H9 (cell line): Measurements from ENCODE around the gene MTRF1. TPM values are rescaled to one million over a fixed set of nuclear protein-coding genes. Genes with fewer than 3 reads are reported as not detected.

Source experiments
- DNase-seq: peaks from one replicate; pipeline ENCODE4 v3.0.0-alpha.2; 2017
- H2AFZ ChIP-seq: one replicate; pipeline ENCODE4 v1.6.1; 2013; ENCODE audit warnings: mild to moderate bottlenecking, low read length, control low read depth, moderate library complexity
- H2AK5ac ChIP-seq: 2 replicates; pipeline ENCODE4 v1.6.1; 2013; ENCODE audit warnings: low read length, control low read depth, mixed read lengths; ENCODE audit not compliant: insufficient read length
- H2BK120ac ChIP-seq: one replicate; pipeline ENCODE4 v1.6.1; 2013; ENCODE audit warnings: low read depth, mild to moderate bottlenecking, low read length, control low read depth, inconsistent platforms; ENCODE audit not compliant: poor library complexity, severe bottlenecking
- H2BK12ac ChIP-seq: 2 replicates; pipeline ENCODE4 v1.6.1; 2013; ENCODE audit warnings: low read length, control low read depth, mixed read lengths, low read depth; ENCODE audit not compliant: insufficient read length
- H2BK15ac ChIP-seq: 2 replicates; pipeline ENCODE4 v1.6.1; 2013; ENCODE audit warnings: low read depth, low read length, control low read depth
- H2BK20ac ChIP-seq: one replicate; pipeline ENCODE4 v1.6.1; 2013; ENCODE audit warnings: low read depth, mild to moderate bottlenecking, low read length, control low read depth, inconsistent platforms; ENCODE audit not compliant: poor library complexity, severe bottlenecking
- H2BK5ac ChIP-seq: 2 replicates; pipeline ENCODE4 v1.6.1; 2013; ENCODE audit warnings: low read length, control low read depth, mixed read lengths; ENCODE audit not compliant: insufficient read length
- H3K14ac ChIP-seq: 2 replicates; pipeline ENCODE4 v1.6.1; 2013; ENCODE audit warnings: low read length, control low read depth; ENCODE audit not compliant: insufficient read depth
- H3K18ac ChIP-seq: 2 replicates; pipeline ENCODE4 v1.6.1; 2013; ENCODE audit warnings: low read depth, mild to moderate bottlenecking, mixed read lengths, low read length, control low read depth; ENCODE audit not compliant: insufficient read length
- H3K23ac ChIP-seq: 2 replicates; pipeline ENCODE4 v1.6.1; 2013; ENCODE audit warnings: low read length, control low read depth, mixed read lengths, low read depth; ENCODE audit not compliant: insufficient read length
- H3K23me2 ChIP-seq: 2 replicates; pipeline ENCODE4 v1.6.1; 2013; ENCODE audit warnings: low read depth, mild to moderate bottlenecking, mixed read lengths, low read length, control low read depth; ENCODE audit not compliant: insufficient read length, poor library complexity, severe bottlenecking
- H3K27ac ChIP-seq: 2 replicates; pipeline ENCODE4 v1.5.1; 2013; ENCODE audit warnings: low read length, control low read depth, mixed read lengths, low read depth; ENCODE audit not compliant: insufficient read length
- H3K27me3 ChIP-seq: 2 replicates; pipeline ENCODE4 v1.6.1; 2013; ENCODE audit warnings: low read length, control low read depth, inconsistent platforms; ENCODE audit not compliant: insufficient read depth
- H3K4ac ChIP-seq: 2 replicates; pipeline ENCODE4 v1.6.1; 2013; ENCODE audit warnings: low read depth, mild to moderate bottlenecking, control low read depth, inconsistent platforms, low read length, moderate library complexity
- H3K4me1 ChIP-seq: 2 replicates; pipeline ENCODE4 v1.6.1; 2013; ENCODE audit warnings: low read length, control low read depth, inconsistent platforms; ENCODE audit not compliant: insufficient read depth
- H3K4me2 ChIP-seq: 2 replicates; pipeline ENCODE4 v1.6.1; 2013; ENCODE audit warnings: low read length, control low read depth, mixed read lengths; ENCODE audit not compliant: insufficient read length, insufficient read depth
- H3K56ac ChIP-seq: 2 replicates; pipeline ENCODE4 v1.6.1; 2013; ENCODE audit warnings: low read depth, mild to moderate bottlenecking, mixed read lengths, low read length, control low read depth; ENCODE audit not compliant: insufficient read length
- H3K79me1 ChIP-seq: 2 replicates; pipeline ENCODE4 v1.6.1; 2013; ENCODE audit warnings: low read depth, mild to moderate bottlenecking, moderate library complexity, low read length, control low read depth, inconsistent platforms; ENCODE audit not compliant: insufficient read depth, poor library complexity, severe bottlenecking
- H3K79me2 ChIP-seq: 2 replicates; pipeline ENCODE4 v1.6.1; 2013; ENCODE audit warnings: low read length, control low read depth, inconsistent platforms; ENCODE audit not compliant: insufficient read depth
- H3K9ac ChIP-seq: 2 replicates; pipeline ENCODE4 v1.6.1; 2013; ENCODE audit warnings: low read length, control low read depth, mixed read lengths; ENCODE audit not compliant: insufficient read length; ENCODE audit errors: extremely low read depth
- H3K9me3 ChIP-seq: one replicate; pipeline ENCODE4 v1.6.1; 2013; ENCODE audit warnings: low read depth, low read length, inconsistent platforms; ENCODE audit not compliant: control insufficient read depth
- H3T11ph ChIP-seq: one replicate; pipeline ENCODE4 v1.6.1; 2013; ENCODE audit warnings: mild to moderate bottlenecking, low read length, control low read depth, inconsistent platforms
- H4K20me1 ChIP-seq: one replicate; pipeline ENCODE4 v1.6.1; 2013; ENCODE audit not compliant: control insufficient read depth, insufficient read length, insufficient read depth
- H4K5ac ChIP-seq: 2 replicates; pipeline ENCODE4 v1.6.1; 2013; ENCODE audit warnings: low read depth, mild to moderate bottlenecking, mixed read lengths, low read length, control low read depth; ENCODE audit not compliant: insufficient read length
- H4K8ac ChIP-seq: replicated peaks from 2 replicates; pipeline ENCODE4 v1.6.1; 2013; ENCODE audit warnings: low read length, control low read depth, mixed read lengths, low read depth; ENCODE audit not compliant: insufficient read length
- H4K91ac ChIP-seq: 2 replicates; pipeline ENCODE4 v1.6.1; 2013; ENCODE audit warnings: low read depth, mild to moderate bottlenecking, moderate library complexity, mixed read lengths, low read length, control low read depth; ENCODE audit not compliant: insufficient read length
- H3K27ac Mint-ChIP-seq, 3 experiments: 2 replicates in 2 of 3; 3 replicates in 1 of 3; pipeline ENCODE4 v1.8.0; 2020 to 2021; ENCODE audit warnings: mixed read lengths in 3 of 3, mild to moderate bottlenecking in 1 of 3, moderate library complexity in 1 of 3
- H3K27me3 Mint-ChIP-seq: 2 replicates; pipeline ENCODE4 v1.8.0; 2021; ENCODE audit warnings: low read depth, mild to moderate bottlenecking, moderate library complexity, mixed read lengths
- H3K36me3 Mint-ChIP-seq, 3 experiments: 2 replicates in 2 of 3; 3 replicates in 1 of 3; pipeline ENCODE4 v1.8.0; 2020 to 2021; ENCODE audit warnings: low read depth in 3 of 3, mixed read lengths in 3 of 3; ENCODE audit not compliant: insufficient read depth in 1 of 3
- H3K4me1 Mint-ChIP-seq, 2 experiments: 2 replicates each; pipeline ENCODE4 v1.8.0; 2020; ENCODE audit warnings: mixed read lengths in 2 of 2
- H3K4me3 Mint-ChIP-seq, 2 experiments: 2 replicates in 1 of 2; 3 replicates in 1 of 2; pipeline ENCODE4 v1.8.0; 2020 to 2021; ENCODE audit warnings: mild to moderate bottlenecking in 2 of 2, mixed read lengths in 2 of 2, moderate library complexity in 1 of 2
- H3K9me3 Mint-ChIP-seq, 2 experiments: 2 replicates in 1 of 2; 3 replicates in 1 of 2; pipeline ENCODE4 v1.8.0; 2020; ENCODE audit warnings: mild to moderate bottlenecking in 2 of 2, mixed read lengths in 2 of 2, moderate library complexity in 1 of 2
- total RNA-seq: library from RNA; stranded (reverse); gene quantifications from 2 replicates; pipeline ENCODE4 v1.2.1, GENCODE V29; 2021
- TF ChIP-seq, protein P1 (sequence below): fragments of 200-600 bp; sonication (generic); conservative IDR thresholded peaks from 3 replicates; pipeline ENCODE4 v1.8.0; 2021; ENCODE audit warnings: antibody characterized with exemption, mild to moderate bottlenecking

Gene MTRF1
- total RNA-seq, 1 experiment from 2014 or later: 16.2 TPM

DNA sequence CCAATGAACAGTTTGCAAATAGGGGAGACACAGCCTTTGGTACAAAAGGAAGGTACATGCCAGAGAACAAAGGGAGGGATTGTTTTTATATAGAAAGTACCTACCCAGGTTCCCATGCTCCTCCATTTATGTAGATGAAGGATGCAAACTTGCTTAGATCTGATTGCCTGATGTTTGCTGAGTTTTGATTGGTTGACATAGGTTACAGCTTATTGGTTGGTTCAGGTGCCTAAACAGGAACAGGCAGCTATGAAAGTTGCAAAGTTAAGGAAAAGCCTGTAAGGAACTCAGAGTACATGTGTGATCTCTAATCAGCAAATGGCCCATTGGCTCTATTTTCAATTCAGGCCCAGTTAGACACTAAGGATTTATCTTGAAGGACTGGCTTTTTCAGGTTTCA lies 41.2 kb upstream of the MTRF1 start:
- H2AFZ ChIP-seq: no peak overlapping the region
- H3K4ac ChIP-seq: no peak overlapping the region
- H3K79me1 ChIP-seq: no peaks in the 10 kb centered on the region
- no peaks in the 10 kb centered on the region for H3K4me1 ChIP-seq
- no peak overlapping the region for H2AK5ac ChIP-seq
- H3K9ac ChIP-seq: no peak overlapping the region
- no peak overlapping the region for H3K4me2 ChIP-seq
- H2BK15ac ChIP-seq: no peak overlapping the region
- H4K20me1 ChIP-seq: no peaks in the 10 kb centered on the region
- no peak overlapping the region for H3K27ac ChIP-seq
- no peak overlapping the region for H4K5ac ChIP-seq
- no peak overlapping the region for H2BK20ac ChIP-seq
- no peaks in the 10 kb centered on the region for H3K27me3 ChIP-seq
- H3K9me3 Mint-ChIP-seq: peaks cover 0 to 3% of the 10 kb centered on the region in 2 experiments; a peak in 1 of 5 replicates
- no peak overlapping the region for H3K27ac Mint-ChIP-seq
- H3K56ac ChIP-seq: no peak overlapping the region
- H4K8ac ChIP-seq: no peak overlapping the region
- no peaks in the 10 kb centered on the region for H3K9me3 ChIP-seq
- no peak overlapping the region for H2BK120ac ChIP-seq
- H2BK12ac ChIP-seq: no peak overlapping the region
- no peak overlapping the region for H3K18ac ChIP-seq
- no peak overlapping the region for H2BK5ac ChIP-seq
- no peak overlapping the region for H3K14ac ChIP-seq
- no peak for DNase-seq
- peaks cover 9 to 12% of the 10 kb centered on the region in 2 experiments; a peak in 2 of 4 replicates for H3K4me1 Mint-ChIP-seq
- no peak overlapping the region for H4K91ac ChIP-seq
- no peak overlapping the region; a peak in 1 of 5 replicates for H3K4me3 Mint-ChIP-seq
- TF ChIP-seq, protein P1, sequence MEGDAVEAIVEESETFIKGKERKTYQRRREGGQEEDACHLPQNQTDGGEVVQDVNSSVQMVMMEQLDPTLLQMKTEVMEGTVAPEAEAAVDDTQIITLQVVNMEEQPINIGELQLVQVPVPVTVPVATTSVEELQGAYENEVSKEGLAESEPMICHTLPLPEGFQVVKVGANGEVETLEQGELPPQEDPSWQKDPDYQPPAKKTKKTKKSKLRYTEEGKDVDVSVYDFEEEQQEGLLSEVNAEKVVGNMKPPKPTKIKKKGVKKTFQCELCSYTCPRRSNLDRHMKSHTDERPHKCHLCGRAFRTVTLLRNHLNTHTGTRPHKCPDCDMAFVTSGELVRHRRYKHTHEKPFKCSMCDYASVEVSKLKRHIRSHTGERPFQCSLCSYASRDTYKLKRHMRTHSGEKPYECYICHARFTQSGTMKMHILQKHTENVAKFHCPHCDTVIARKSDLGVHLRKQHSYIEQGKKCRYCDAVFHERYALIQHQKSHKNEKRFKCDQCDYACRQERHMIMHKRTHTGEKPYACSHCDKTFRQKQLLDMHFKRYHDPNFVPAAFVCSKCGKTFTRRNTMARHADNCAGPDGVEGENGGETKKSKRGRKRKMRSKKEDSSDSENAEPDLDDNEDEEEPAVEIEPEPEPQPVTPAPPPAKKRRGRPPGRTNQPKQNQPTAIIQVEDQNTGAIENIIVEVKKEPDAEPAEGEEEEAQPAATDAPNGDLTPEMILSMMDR: no peak
- H3T11ph ChIP-seq: no peak overlapping the region
- no peaks in the 10 kb centered on the region for H3K36me3 Mint-ChIP-seq
- no peaks in the 10 kb centered on the region for H3K23me2 ChIP-seq
- H3K27me3 Mint-ChIP-seq: no peaks in the 10 kb centered on the region
- H3K23ac ChIP-seq: no peak overlapping the region
- H3K79me2 ChIP-seq: no peaks in the 10 kb centered on the region
